SU-DHL-6 (cell line): ENCODE results near the gene UBE2F.

Source experiments
- CTCF ChIP-seq: fragments of 200-600 bp; sonication (generic); IDR thresholded peaks from one replicate; pipeline ENCODE4 v1.5.1; 2017; ENCODE audit warnings: antibody characterized with exemption, mild to moderate bottlenecking, low read length, moderate library complexity; ENCODE audit not compliant: insufficient read depth, poor library complexity, severe bottlenecking
- EZH2phosphoT487 ChIP-seq: fragments of 200-600 bp; sonication (generic), shearing (Covaris generic); conservative IDR thresholded peaks from 2 replicates; pipeline ENCODE4 v1.6.1; 2018; ENCODE audit warnings: mild to moderate bottlenecking, antibody characterized with exemption, low read length, moderate library complexity, mixed read lengths

DNA sequence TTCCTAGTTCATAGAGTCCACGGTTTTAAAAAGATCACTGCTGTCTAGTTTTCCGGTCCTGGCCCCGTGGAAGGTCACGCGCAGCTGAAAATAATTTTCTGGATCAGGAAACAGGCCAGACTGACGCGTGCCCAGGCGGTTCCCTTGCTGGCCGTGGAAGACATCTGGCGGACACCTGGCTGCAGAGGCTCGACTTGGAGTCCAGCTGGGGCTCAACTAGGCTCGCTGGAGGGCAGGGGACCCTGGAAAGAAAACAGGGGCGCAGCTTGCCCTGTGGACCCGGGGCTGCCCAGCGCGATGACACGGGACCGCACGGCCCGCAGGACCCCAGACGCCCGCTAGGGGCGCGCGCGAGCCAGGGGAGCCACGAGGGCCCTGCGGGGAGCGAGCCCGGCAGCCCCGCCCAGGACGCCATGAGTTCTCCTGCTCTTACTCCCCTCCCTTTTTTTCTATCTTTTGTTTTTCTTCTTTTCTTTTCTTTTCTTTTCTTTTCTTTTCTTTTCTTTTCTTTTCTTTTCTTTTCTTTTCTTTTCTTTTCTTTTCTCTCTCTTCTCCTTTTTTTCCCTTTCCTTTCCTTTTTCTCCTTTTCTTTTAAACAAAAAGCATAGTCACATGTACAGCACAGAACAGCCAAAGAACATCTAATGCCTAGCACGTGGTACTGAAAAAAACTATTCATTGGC lies 43.2 kb upstream of the UBE2F start:
- peak; percentile 86 for TF ChIP-seq CTCF
- TF ChIP-seq EZH2phosphoT487, result no peak
